H9 (cell line): Measurements from ENCODE around the gene MTSS2. TPM values are rescaled to one million over a fixed set of nuclear protein-coding genes. Genes with fewer than 3 reads are reported as not detected.

Source experiments
- DNase-seq: peaks from one replicate; pipeline ENCODE4 v3.0.0-alpha.2; 2017
- H2AFZ ChIP-seq: one replicate; pipeline ENCODE4 v1.6.1; 2013; ENCODE audit warnings: mild to moderate bottlenecking, low read length, control low read depth, moderate library complexity
- H2AK5ac ChIP-seq: 2 replicates; pipeline ENCODE4 v1.6.1; 2013; ENCODE audit warnings: low read length, control low read depth, mixed read lengths; ENCODE audit not compliant: insufficient read length
- H2BK120ac ChIP-seq: one replicate; pipeline ENCODE4 v1.6.1; 2013; ENCODE audit warnings: low read depth, mild to moderate bottlenecking, low read length, control low read depth, inconsistent platforms; ENCODE audit not compliant: poor library complexity, severe bottlenecking
- H2BK12ac ChIP-seq: 2 replicates; pipeline ENCODE4 v1.6.1; 2013; ENCODE audit warnings: low read length, control low read depth, mixed read lengths, low read depth; ENCODE audit not compliant: insufficient read length
- H2BK15ac ChIP-seq: 2 replicates; pipeline ENCODE4 v1.6.1; 2013; ENCODE audit warnings: low read depth, low read length, control low read depth
- H2BK20ac ChIP-seq: one replicate; pipeline ENCODE4 v1.6.1; 2013; ENCODE audit warnings: low read depth, mild to moderate bottlenecking, low read length, control low read depth, inconsistent platforms; ENCODE audit not compliant: poor library complexity, severe bottlenecking
- H2BK5ac ChIP-seq: 2 replicates; pipeline ENCODE4 v1.6.1; 2013; ENCODE audit warnings: low read length, control low read depth, mixed read lengths; ENCODE audit not compliant: insufficient read length
- H3K14ac ChIP-seq: 2 replicates; pipeline ENCODE4 v1.6.1; 2013; ENCODE audit warnings: low read length, control low read depth; ENCODE audit not compliant: insufficient read depth
- H3K18ac ChIP-seq: 2 replicates; pipeline ENCODE4 v1.6.1; 2013; ENCODE audit warnings: low read depth, mild to moderate bottlenecking, mixed read lengths, low read length, control low read depth; ENCODE audit not compliant: insufficient read length
- H3K23ac ChIP-seq: 2 replicates; pipeline ENCODE4 v1.6.1; 2013; ENCODE audit warnings: low read length, control low read depth, mixed read lengths, low read depth; ENCODE audit not compliant: insufficient read length
- H3K23me2 ChIP-seq: 2 replicates; pipeline ENCODE4 v1.6.1; 2013; ENCODE audit warnings: low read depth, mild to moderate bottlenecking, mixed read lengths, low read length, control low read depth; ENCODE audit not compliant: insufficient read length, poor library complexity, severe bottlenecking
- H3K27ac ChIP-seq: 2 replicates; pipeline ENCODE4 v1.5.1; 2013; ENCODE audit warnings: low read length, control low read depth, mixed read lengths, low read depth; ENCODE audit not compliant: insufficient read length
- H3K27me3 ChIP-seq: 2 replicates; pipeline ENCODE4 v1.6.1; 2013; ENCODE audit warnings: low read length, control low read depth, inconsistent platforms; ENCODE audit not compliant: insufficient read depth
- H3K4ac ChIP-seq: 2 replicates; pipeline ENCODE4 v1.6.1; 2013; ENCODE audit warnings: low read depth, mild to moderate bottlenecking, control low read depth, inconsistent platforms, low read length, moderate library complexity
- H3K4me1 ChIP-seq: 2 replicates; pipeline ENCODE4 v1.6.1; 2013; ENCODE audit warnings: low read length, control low read depth, inconsistent platforms; ENCODE audit not compliant: insufficient read depth
- H3K4me2 ChIP-seq: 2 replicates; pipeline ENCODE4 v1.6.1; 2013; ENCODE audit warnings: low read length, control low read depth, mixed read lengths; ENCODE audit not compliant: insufficient read length, insufficient read depth
- H3K56ac ChIP-seq: 2 replicates; pipeline ENCODE4 v1.6.1; 2013; ENCODE audit warnings: low read depth, mild to moderate bottlenecking, mixed read lengths, low read length, control low read depth; ENCODE audit not compliant: insufficient read length
- H3K79me1 ChIP-seq: 2 replicates; pipeline ENCODE4 v1.6.1; 2013; ENCODE audit warnings: low read depth, mild to moderate bottlenecking, moderate library complexity, low read length, control low read depth, inconsistent platforms; ENCODE audit not compliant: insufficient read depth, poor library complexity, severe bottlenecking
- H3K79me2 ChIP-seq: 2 replicates; pipeline ENCODE4 v1.6.1; 2013; ENCODE audit warnings: low read length, control low read depth, inconsistent platforms; ENCODE audit not compliant: insufficient read depth
- H3K9ac ChIP-seq: 2 replicates; pipeline ENCODE4 v1.6.1; 2013; ENCODE audit warnings: low read length, control low read depth, mixed read lengths; ENCODE audit not compliant: insufficient read length; ENCODE audit errors: extremely low read depth
- H3K9me3 ChIP-seq: one replicate; pipeline ENCODE4 v1.6.1; 2013; ENCODE audit warnings: low read depth, low read length, inconsistent platforms; ENCODE audit not compliant: control insufficient read depth
- H3T11ph ChIP-seq: one replicate; pipeline ENCODE4 v1.6.1; 2013; ENCODE audit warnings: mild to moderate bottlenecking, low read length, control low read depth, inconsistent platforms
- H4K20me1 ChIP-seq: one replicate; pipeline ENCODE4 v1.6.1; 2013; ENCODE audit not compliant: control insufficient read depth, insufficient read length, insufficient read depth
- H4K5ac ChIP-seq: 2 replicates; pipeline ENCODE4 v1.6.1; 2013; ENCODE audit warnings: low read depth, mild to moderate bottlenecking, mixed read lengths, low read length, control low read depth; ENCODE audit not compliant: insufficient read length
- H4K8ac ChIP-seq: replicated peaks from 2 replicates; pipeline ENCODE4 v1.6.1; 2013; ENCODE audit warnings: low read length, control low read depth, mixed read lengths, low read depth; ENCODE audit not compliant: insufficient read length
- H4K91ac ChIP-seq: 2 replicates; pipeline ENCODE4 v1.6.1; 2013; ENCODE audit warnings: low read depth, mild to moderate bottlenecking, moderate library complexity, mixed read lengths, low read length, control low read depth; ENCODE audit not compliant: insufficient read length
- H3K27ac Mint-ChIP-seq, 3 experiments: 2 replicates in 2 of 3; 3 replicates in 1 of 3; pipeline ENCODE4 v1.8.0; 2020 to 2021; ENCODE audit warnings: mixed read lengths in 3 of 3, mild to moderate bottlenecking in 1 of 3, moderate library complexity in 1 of 3
- H3K27me3 Mint-ChIP-seq: 2 replicates; pipeline ENCODE4 v1.8.0; 2021; ENCODE audit warnings: low read depth, mild to moderate bottlenecking, moderate library complexity, mixed read lengths
- H3K36me3 Mint-ChIP-seq, 3 experiments: 2 replicates in 2 of 3; 3 replicates in 1 of 3; pipeline ENCODE4 v1.8.0; 2020 to 2021; ENCODE audit warnings: low read depth in 3 of 3, mixed read lengths in 3 of 3; ENCODE audit not compliant: insufficient read depth in 1 of 3
- H3K4me1 Mint-ChIP-seq, 2 experiments: 2 replicates each; pipeline ENCODE4 v1.8.0; 2020; ENCODE audit warnings: mixed read lengths in 2 of 2
- H3K4me3 Mint-ChIP-seq, 2 experiments: 2 replicates in 1 of 2; 3 replicates in 1 of 2; pipeline ENCODE4 v1.8.0; 2020 to 2021; ENCODE audit warnings: mild to moderate bottlenecking in 2 of 2, mixed read lengths in 2 of 2, moderate library complexity in 1 of 2
- H3K9me3 Mint-ChIP-seq, 2 experiments: 2 replicates in 1 of 2; 3 replicates in 1 of 2; pipeline ENCODE4 v1.8.0; 2020; ENCODE audit warnings: mild to moderate bottlenecking in 2 of 2, mixed read lengths in 2 of 2, moderate library complexity in 1 of 2
- WGBS: extraction: QIAGEN DNeasy Blood & Tissue Kit; methylation state at CpG from one replicate; pipeline ENCODE4 v1.1.7; 2013; ENCODE audit warnings: missing lambda C conversion rate, low lambda C conversion rate, mixed read lengths; ENCODE audit not compliant: insufficient read length; ENCODE audit errors: extremely low coverage; 5-methylcytosine and 5-hydroxymethylcytosine counted together
- total RNA-seq: library from RNA; stranded (reverse); gene quantifications from 2 replicates; pipeline ENCODE4 v1.2.1, GENCODE V29; 2021
- TF ChIP-seq, protein P1 (sequence below): fragments of 200-600 bp; sonication (generic); conservative IDR thresholded peaks from 3 replicates; pipeline ENCODE4 v1.8.0; 2021; ENCODE audit warnings: antibody characterized with exemption, mild to moderate bottlenecking

Gene MTSS2
- total RNA-seq, 1 experiment from 2014 or later = 41.0 TPM

DNA sequence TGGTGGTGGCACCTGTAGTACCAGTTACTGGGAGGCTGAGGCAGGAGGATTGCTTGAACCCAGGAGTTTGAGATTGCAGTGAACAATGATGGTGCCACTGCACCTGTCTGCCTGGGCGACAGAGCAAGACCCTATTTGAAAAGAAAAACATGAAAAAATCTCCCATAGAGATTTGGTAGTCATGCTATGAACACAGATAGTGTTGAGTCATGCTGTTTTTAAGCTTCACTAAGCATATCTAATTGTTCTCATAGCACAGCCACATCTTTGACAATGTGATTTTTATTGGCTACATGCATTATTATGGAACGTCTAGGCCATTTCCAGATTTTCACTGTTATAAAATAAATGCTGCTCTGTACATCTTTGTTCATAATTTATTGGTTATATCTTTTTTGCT, 33.5 kb downstream of the MTSS2 start:
- no peak overlapping the region for H3K4me2 ChIP-seq
- no peak overlapping the region for H3K56ac ChIP-seq
- TF ChIP-seq, protein P1, sequence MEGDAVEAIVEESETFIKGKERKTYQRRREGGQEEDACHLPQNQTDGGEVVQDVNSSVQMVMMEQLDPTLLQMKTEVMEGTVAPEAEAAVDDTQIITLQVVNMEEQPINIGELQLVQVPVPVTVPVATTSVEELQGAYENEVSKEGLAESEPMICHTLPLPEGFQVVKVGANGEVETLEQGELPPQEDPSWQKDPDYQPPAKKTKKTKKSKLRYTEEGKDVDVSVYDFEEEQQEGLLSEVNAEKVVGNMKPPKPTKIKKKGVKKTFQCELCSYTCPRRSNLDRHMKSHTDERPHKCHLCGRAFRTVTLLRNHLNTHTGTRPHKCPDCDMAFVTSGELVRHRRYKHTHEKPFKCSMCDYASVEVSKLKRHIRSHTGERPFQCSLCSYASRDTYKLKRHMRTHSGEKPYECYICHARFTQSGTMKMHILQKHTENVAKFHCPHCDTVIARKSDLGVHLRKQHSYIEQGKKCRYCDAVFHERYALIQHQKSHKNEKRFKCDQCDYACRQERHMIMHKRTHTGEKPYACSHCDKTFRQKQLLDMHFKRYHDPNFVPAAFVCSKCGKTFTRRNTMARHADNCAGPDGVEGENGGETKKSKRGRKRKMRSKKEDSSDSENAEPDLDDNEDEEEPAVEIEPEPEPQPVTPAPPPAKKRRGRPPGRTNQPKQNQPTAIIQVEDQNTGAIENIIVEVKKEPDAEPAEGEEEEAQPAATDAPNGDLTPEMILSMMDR = no peak
- H3K14ac ChIP-seq = no peak overlapping the region
- WGBS = no CpG with 5 or more reads among the region's 2 CpGs
- DNase-seq = no peak
- H3K79me1 ChIP-seq = no peaks in the 10 kb centered on the region
- no peak overlapping the region for H2AK5ac ChIP-seq
- peaks cover 4 to 6% of the 10 kb centered on the region in 2 experiments; a peak in 2 of 5 replicates for H3K9me3 Mint-ChIP-seq
- no peaks in the 10 kb centered on the region for H3K79me2 ChIP-seq
- H3K36me3 Mint-ChIP-seq = peaks cover 0 to 11% (median 6%) of the 10 kb centered on the region in 3 experiments; a peak in 6 of 7 replicates
- no peak overlapping the region for H3K4ac ChIP-seq
- H3K27ac Mint-ChIP-seq = no peak overlapping the region
- H2BK15ac ChIP-seq = no peak overlapping the region
- no peak overlapping the region for H3K18ac ChIP-seq
- H3K27me3 ChIP-seq = no peaks in the 10 kb centered on the region
- H2BK5ac ChIP-seq = no peak overlapping the region
- H4K91ac ChIP-seq = no peak overlapping the region
- H4K8ac ChIP-seq = no peak overlapping the region
- H3K9ac ChIP-seq = no peak overlapping the region
- no peak overlapping the region for H3K4me3 Mint-ChIP-seq
- H3K4me1 ChIP-seq = no peaks in the 10 kb centered on the region
- no peaks in the 10 kb centered on the region for H3K9me3 ChIP-seq
- no peak overlapping the region for H2BK20ac ChIP-seq
- H3K4me1 Mint-ChIP-seq = peaks cover 14 to 20% of the 10 kb centered on the region in 2 experiments
- no peak overlapping the region for H2AFZ ChIP-seq
- H3K23ac ChIP-seq = no peak overlapping the region
- no peak overlapping the region for H4K5ac ChIP-seq
- H4K20me1 ChIP-seq = no peaks in the 10 kb centered on the region
- H3K27me3 Mint-ChIP-seq = no peaks in the 10 kb centered on the region; the same call in 1 of the 2 replicates
- H3T11ph ChIP-seq = no peak overlapping the region
- no peak overlapping the region for H3K27ac ChIP-seq
- no peaks in the 10 kb centered on the region for H3K23me2 ChIP-seq
- no peak overlapping the region for H2BK120ac ChIP-seq
- H2BK12ac ChIP-seq = no peak overlapping the region
